ENCODE results near the gene INTS1. TPM values are rescaled to one million over a fixed set of nuclear protein-coding genes. Genes with fewer than 3 reads are reported as not detected.
"Not testable (repeated sequence)": the region's sequence is repeated elsewhere in the genome, so short reads cannot be mapped to it uniquely, and the experiment has no call there.

INTS1 gene
- total RNA-seq, 6 donors from 2014 or later, result 38.6 to 215 (median 72.3) TPM

DNA sequence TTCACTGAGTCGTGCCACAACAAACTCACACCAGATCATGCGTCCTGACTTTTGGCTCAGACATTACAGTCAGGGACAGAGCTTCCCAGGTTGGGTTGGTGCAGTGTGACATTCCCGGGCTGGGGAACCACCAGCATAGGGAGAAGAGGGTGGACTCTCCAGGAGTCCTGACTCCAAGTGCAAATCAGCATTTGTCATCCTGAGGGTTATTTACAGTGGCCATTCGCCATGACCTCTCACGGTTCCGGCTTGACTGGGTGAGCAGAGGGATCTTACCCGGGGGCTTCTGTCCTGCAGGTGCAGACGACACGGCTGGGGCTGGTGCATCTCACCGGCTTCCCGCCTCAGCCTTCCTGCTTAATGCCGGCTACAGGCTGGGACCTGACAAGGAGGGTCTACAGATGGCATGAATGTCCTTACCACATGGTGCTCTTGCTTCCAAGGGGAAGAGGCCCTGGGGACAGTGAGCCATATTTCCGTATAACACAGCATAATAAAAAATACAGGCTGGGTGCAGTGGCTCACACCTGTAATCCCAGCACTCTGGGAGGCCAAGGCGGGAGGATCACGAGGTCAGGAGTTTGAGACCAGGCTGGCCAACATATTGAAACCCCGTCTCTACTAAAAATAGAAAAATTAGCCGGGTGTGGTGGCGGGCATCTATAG is 12.5 kb upstream of the INTS1 start:
- no peaks in the 10 kb centered on the region for H3K27me3 ChIP-seq
- WGBS, 2 donors, result 80 to 85% methylated on average over 10 to 18 of the region's 18 CpGs
- peaks cover 3 to 17% (median 8%) of the 10 kb centered on the region in 4 donors for H3K4me1 ChIP-seq
- no peak for TF ChIP-seq EP300 (IDR thresholded peaks at IDR 0.05)
- TF ChIP-seq POLR2A (IDR thresholded peaks at IDR 0.05), result no peak
- TF ChIP-seq POLR2AphosphoS5 (IDR thresholded peaks at IDR 0.05), result no peak
- TF ChIP-seq, protein P1, sequence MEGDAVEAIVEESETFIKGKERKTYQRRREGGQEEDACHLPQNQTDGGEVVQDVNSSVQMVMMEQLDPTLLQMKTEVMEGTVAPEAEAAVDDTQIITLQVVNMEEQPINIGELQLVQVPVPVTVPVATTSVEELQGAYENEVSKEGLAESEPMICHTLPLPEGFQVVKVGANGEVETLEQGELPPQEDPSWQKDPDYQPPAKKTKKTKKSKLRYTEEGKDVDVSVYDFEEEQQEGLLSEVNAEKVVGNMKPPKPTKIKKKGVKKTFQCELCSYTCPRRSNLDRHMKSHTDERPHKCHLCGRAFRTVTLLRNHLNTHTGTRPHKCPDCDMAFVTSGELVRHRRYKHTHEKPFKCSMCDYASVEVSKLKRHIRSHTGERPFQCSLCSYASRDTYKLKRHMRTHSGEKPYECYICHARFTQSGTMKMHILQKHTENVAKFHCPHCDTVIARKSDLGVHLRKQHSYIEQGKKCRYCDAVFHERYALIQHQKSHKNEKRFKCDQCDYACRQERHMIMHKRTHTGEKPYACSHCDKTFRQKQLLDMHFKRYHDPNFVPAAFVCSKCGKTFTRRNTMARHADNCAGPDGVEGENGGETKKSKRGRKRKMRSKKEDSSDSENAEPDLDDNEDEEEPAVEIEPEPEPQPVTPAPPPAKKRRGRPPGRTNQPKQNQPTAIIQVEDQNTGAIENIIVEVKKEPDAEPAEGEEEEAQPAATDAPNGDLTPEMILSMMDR (IDR thresholded peaks at IDR 0.05), result no peak
- no peak for DNase-seq
- H3K36me3 ChIP-seq, result no peaks in the 10 kb centered on the region
- no peak overlapping the region for H3K4me3 ChIP-seq
- H3K9me3 ChIP-seq, result peaks cover 0 to 6% (median 0%) of the 10 kb centered on the region in 4 donors
- H3K27ac ChIP-seq, result no peak overlapping the region
- no peak for ATAC-seq (ENCODE audit: low FRiP score in 2 of 2)

DNA sequence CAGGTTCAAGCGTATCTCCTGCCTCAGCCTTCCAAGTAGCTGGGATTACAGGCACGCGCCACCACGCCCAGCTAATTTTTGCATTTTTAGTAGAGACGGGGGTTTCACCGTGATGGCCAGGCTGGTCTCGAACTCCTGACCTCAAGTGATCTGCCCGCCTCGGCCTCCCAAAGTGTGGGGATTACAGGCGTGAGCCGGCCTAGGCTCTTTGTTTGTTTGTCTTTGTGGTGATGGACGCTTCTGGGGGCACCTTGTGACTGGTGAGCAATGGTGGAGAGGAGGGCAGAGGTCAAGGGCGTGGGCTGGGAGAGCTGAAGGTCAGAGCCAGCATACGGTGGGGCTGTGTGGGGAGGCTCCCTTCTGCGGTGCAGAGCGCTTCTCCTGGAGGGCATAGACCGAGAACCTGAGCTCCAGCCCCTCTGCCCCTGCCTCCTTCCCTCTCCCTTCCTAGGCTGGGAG is 11.3 kb upstream of the INTS1 start:
- H3K4me1 ChIP-seq, result peaks cover 3 to 17% (median 8%) of the 10 kb centered on the region in 4 donors
- H3K36me3 ChIP-seq; H3K4me3 ChIP-seq; DNase-seq; ATAC-seq (ENCODE audit: low FRiP score in 2 of 2); H3K27me3 ChIP-seq; H3K27ac ChIP-seq; H3K9me3 ChIP-seq: not testable (repeated sequence)
- WGBS, 2 donors, result 76 to 79% methylated on average over 15 to 17 of the region's 17 CpGs

DNA sequence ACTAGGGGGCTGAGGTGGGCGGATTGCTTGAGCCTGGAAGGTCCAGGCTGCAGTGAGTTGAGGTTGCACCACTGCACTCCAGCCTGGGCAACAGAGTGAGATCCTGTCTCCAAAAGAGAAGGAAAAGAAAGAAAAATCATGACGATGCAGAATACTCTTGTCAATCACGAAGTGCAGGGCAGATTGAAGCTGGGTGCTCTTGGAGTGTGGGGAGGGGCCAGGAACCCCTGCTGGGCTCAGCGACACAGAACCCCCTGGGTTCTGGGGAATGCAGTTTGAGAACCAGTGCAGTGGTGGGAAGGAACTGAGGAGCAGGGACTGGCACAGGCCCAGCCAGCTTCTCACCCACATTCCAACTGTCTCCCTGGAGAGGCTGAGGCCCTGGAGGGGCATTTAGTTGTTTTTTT is 10.8 kb upstream of the INTS1 start:
- no peaks in the 10 kb centered on the region for H3K27me3 ChIP-seq
- peaks cover 3 to 17% (median 8%) of the 10 kb centered on the region in 4 donors for H3K4me1 ChIP-seq
- DNase-seq (no peak), ATAC-seq (ENCODE audit: low FRiP score in 2 of 2) (no peak)
- H3K4me3 ChIP-seq, result no peak overlapping the region
- WGBS, 2 donors, result 65 to 72% methylated on average over 4 of the region's 4 CpGs
- H3K9me3 ChIP-seq, result peaks cover 0 to 6% (median 0%) of the 10 kb centered on the region in 4 donors
- TF ChIP-seq EP300 (IDR thresholded peaks at IDR 0.05) (no peak), POLR2A (IDR thresholded peaks at IDR 0.05) (no peak), POLR2AphosphoS5 (IDR thresholded peaks at IDR 0.05) (no peak)
- TF ChIP-seq, protein P1 (IDR thresholded peaks at IDR 0.05), result no peak
- no peaks in the 10 kb centered on the region for H3K36me3 ChIP-seq
- H3K27ac ChIP-seq, result no peak overlapping the region

DNA sequence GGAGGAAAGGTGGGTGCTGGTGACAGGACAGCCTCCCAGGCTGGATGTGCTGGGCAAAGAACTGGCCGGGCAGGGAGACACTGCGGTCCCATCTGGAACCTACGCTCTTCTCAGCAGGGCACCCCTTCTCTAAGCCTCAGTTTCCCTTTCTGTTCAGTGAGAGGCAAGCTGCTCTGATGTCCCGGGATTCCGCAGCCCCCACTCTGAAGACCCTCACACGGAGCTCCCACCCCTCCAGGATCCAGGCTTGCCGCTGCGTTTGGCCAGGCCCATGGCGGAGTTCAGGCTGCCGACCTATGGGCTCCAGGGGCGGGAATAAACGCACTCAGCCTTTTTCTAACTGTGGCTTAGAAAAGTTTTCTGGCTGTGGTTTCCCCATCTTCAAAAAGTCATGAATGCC is 10.2 kb upstream of the INTS1 start:
- TF ChIP-seq, protein P1 (IDR thresholded peaks at IDR 0.05), result no peak
- no peak for TF ChIP-seq EP300 (IDR thresholded peaks at IDR 0.05)
- Histone ChIP-seq H3K27me3 (no peaks in the 10 kb centered on the region), H3K4me1 (peaks cover 3 to 17% (median 8%) of the 10 kb centered on the region in 4 donors), H3K36me3 (no peaks in the 10 kb centered on the region), H3K27ac (peak overlapping the region in 1 of 4 donors; percentile 86), H3K4me3 (no peak overlapping the region), H3K9me3 (peaks cover 0 to 6% (median 0%) of the 10 kb centered on the region in 4 donors)
- ATAC-seq (ENCODE audit: low FRiP score in 2 of 2) (no peak), DNase-seq (no peak)
- WGBS, 2 donors, result 83 to 90% methylated on average over 12 of the region's 12 CpGs

- H3K27ac ChIP-seq, result peak overlapping the region; percentile 75 to 88 (median 82)
- H3K4me3 ChIP-seq, result peak overlapping the region in 2 of 4 donors; percentile 1 to 18
- H3K36me3 ChIP-seq, result no peaks in the 10 kb centered on the region
- DNase-seq, result peak; percentile 63 to 79
- TF ChIP-seq POLR2AphosphoS5 (IDR thresholded peaks at IDR 0.05) (peak in 1 of 2 donors; percentile 6), POLR2A (IDR thresholded peaks at IDR 0.05) (no peak), EP300 (IDR thresholded peaks at IDR 0.05) (peak in 1 of 4 donors; percentile 47)
- ATAC-seq (ENCODE audit: low FRiP score in 2 of 2), result peak in 1 of 2 donors; percentile 38
- H3K4me1 ChIP-seq, result peaks cover 3 to 17% (median 8%) of the 10 kb centered on the region in 4 donors
- peaks cover 0 to 2% (median 0%) of the 10 kb centered on the region in 4 donors for H3K9me3 ChIP-seq
- no peaks in the 10 kb centered on the region for H3K27me3 ChIP-seq
- WGBS, 2 donors, result 21 to 28% methylated on average over 14 to 20 of the region's 20 CpGs
Measured at GRCh38 chr7:1513657-1514095, 9.5 kb upstream of the INTS1 start.
